ENCODE data around the gene PPFIA2.

PPFIA2 gene

DNA sequence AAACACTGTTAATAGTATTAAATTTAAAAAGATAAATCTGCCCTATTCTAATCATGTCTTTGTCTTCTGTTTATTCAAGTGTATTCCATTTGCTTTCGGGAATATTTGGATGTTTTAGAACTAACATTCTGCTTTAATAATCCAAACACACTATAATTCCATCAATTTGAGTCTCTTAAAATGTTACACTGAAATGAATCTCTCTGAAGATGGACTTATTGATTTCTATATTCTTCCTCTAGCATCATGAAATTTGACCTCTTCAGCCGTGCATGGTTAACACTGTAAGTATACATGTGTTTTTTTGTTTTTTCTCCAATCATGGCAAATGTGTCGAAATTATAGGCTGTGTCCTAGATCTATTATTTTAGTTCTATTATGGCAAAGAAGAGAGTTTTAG is 342.1 kb downstream of the PPFIA2 start:
- DNase-seq: no peak

DNA sequence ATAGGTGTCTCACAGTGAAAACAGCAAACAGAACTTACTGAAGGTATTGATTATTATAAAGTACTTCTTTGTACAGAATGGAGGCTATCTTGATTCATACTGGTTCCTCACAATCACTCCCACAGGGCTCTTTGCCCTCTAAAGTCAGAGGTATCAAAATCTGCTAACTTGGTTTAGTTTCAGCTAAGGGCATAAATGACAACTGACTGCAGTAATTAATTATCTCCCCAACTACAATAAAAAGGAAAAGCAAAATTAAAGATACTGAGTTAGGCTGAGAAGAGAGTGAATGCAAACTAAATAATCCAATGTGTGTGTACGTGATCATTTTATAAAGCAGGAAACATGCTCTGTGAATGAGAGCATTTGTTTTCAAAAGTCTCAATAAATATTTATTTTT is 342.6 kb downstream of the PPFIA2 start:
- DNase-seq: no peak

DNA sequence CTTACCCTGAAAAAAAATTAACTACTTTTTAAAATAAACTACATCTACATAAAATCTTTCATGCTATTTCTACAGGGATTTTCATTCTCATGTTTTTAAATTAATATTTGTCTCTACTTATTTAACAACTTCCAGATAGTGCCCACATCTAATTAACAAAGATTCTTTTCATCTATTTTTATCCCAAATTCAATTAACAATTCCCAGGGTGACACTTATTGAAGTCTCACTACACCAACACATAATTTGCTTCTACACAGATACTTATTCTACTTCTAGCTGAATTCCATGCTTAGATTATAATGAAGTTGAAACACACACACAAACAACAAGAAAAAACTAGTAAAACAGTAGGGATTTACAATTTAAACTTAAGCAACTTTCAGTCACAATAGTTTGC is 344.7 kb downstream of the PPFIA2 start:
- DNase-seq: no peak

DNA sequence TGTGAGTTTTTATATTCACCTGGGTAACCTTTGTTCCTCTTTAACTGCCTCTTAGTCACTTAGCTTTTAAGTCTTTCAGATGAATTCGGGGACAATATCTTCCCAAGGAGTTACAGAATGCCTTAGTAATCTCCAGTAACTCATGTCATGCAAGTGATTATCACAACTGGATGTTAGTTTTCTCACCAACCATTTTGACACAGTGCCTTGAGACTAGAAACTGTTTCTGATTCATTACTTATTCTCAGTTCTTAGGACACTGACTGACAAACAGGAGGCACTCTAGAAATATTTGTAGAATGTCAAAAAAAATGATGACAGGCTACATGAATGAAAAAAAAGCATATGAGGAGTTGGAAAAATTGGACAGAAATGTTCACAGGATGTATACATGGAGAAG is 346.2 kb downstream of the PPFIA2 start:
- no peak for DNase-seq

DNA sequence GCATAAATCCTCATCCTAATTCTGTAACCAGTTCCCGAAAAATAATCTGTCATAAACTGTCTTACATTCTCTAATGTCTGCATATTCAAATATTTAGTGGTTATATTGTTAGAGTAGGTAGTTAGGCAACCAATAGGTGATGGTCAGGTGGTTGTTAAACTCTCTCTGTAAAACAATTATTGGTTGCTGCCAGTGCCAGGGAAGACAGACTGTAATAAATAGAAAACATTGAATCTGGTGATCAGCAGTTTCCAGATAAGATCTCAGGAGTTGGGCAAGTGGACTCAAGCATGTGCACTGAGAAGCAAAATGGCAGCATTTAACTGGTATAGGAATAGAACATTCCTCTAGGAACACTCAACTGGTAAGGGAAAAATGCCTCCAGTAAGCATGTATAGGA is 355.8 kb downstream of the PPFIA2 start:
- no peak for DNase-seq

DNA sequence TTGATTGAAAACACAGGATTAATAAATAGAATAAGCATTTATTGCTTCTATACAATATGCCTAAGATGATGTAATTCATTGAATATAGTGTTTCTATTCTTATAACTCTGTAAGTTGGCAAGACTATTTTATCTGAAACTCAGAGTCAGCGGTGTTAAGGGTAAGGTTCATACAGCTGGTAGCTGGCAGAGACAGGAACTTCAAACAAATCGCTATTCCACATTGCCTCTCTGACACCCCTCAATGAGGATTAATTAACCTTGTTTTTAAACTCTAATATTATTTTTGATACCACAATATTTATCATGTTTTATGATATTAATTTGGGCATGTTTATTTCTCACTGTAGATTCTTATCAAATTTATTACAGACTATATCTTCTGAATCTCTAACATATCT is 357.9 kb downstream of the PPFIA2 start:
- no peak for DNase-seq

DNA sequence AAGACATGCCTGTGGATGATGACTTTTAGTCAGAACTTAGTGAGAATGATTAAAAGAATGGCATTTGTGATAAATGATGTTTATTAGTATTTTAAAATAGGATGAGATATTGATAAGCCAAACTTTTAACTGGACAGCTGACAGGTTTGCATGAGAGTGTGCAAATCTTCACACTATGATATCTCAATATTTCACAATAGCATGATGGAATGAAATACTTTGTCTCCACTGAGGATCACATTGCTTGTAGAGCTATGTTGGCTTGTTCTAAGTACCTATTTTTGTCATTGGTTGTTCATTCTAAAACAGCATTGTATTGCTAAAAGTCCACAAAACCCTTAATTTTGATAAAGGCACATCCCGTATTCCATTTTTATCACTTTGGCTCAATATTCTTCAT is 359.1 kb downstream of the PPFIA2 start:
- DNase-seq: no peak

DNA sequence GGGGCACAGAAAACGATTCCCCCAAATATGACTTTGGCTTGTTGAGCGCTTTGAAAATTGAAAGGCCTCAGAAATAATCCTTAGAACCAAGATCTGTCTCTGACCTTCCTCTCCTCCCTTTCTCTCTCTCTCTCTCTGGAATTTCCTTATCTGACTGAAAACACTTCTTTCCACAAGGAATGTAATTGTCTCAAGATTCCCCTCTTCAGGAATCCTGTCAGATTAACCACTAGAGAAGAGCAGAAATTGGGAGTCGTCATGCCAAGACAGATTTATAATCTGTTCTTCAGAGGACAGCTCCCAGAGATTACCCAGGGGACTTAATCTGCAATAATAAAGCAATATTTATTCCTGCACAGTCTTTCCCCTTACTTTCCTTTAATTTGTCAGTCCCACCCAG is 363.7 kb downstream of the PPFIA2 start:
- no peak for DNase-seq

DNA sequence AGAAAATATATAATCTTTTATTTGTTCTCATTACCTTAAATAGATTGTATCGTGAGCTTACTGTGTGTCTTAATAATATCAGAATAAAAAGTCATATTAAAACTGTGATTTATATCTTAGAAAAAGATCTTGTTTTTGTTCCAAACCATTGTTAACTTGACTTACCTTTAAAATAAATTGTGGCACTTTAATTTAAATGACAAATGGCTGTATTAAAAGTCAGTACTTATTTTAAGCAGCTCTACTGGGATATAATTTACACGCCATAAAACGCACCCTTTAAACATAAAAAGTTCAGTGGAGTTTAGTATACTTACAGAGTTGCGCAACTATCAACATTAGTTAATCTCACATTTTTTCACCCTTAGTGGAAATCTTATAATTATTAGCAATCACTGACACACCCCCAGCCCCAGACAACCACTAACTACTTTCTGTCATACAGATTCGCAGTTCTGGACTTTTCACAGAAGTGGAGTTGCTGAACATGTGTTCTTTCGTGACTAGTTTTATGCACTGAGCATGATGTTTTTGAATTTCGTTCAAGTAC is 369.5 kb downstream of the PPFIA2 start:
- no peak for DNase-seq

DNA sequence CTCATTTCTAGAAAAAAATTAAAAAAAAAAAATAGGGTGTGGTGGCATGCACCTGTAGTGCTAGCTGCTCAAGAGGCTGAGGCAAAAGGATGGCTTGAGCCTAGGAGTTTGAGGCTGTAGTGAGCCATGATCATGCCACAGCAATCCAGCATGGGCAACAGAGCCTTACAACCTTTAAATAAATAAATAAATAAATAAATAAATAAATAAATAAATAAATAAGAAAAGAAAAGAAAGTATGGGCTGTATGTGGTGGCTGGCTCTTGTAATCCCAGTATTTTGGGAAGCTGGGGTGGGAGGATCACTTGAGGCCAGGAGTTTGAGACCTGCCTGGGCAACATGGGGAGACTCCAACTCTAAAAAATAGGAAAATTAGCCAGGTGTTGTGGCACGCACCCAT is 373.0 kb downstream of the PPFIA2 start:
- no peak for DNase-seq

DNA sequence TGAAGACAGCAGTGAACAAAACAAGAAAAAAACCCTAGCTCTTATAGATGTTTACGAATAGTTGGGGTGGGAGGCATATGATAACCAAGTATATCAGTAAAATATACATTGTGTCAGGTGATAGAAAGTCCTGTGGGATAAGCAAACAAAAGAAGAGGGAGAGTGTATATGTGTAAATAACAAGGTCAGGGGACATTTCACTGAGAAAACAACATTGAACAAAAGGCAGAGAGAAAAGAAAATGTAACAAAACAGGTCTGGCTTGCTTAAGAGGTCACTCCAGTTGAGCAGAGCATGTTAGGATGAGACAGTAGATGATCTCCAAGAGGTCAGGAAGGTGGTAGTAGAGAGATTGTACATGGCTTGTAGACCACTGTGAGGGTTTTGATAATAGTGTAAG is 377.2 kb downstream of the PPFIA2 start:
- no peak for DNase-seq

DNA sequence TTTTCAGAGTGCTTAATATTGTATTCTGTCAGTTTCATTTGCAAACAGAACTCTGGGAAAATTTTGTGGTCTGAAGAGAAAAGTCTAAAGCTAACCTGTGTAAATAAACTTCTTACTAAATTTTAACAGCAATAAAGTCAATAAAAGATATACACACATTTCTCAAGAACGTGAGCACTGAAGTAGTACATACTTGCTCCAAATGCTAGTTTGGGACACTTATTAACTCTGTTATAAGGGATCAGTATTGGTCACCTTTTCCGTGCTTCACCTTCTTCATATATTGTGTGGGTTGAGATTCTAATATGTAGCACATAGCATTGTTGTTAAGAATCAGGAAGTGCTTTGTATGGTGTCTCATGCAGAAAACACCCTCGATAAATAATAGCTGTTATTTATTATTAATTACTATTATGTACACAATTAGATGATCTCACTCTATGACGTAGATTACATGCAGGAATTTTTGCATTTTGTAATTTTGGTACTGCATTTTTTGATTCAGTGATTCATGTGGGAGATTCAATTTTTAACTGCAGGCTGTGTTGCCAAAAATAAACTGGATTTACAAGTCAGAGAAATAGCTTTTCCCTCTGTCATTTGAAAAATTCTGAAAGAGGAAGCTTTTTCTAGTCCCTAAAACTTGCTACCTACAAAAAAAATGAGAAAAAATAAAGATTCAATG is 380.4 kb downstream of the PPFIA2 start:
- DNase-seq: no peak

DNA sequence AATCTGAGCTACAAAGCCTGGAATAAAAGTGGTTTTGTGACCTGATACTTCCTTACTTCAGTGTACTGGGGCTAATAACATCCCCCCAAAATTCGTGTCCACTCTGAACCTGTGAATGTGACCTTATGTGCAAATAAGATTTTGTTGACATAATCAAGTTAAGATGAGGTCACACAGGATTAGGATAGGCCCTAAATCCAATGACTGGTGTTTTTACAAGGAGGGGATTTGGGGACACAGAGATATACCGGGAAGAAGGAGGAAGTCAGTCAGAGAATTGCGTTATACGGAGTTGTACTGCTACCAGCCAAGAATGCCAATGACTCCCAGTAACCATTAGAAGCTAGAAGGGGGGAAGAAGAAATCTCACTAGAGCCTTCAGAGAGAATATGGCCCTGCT is 381.4 kb downstream of the PPFIA2 start:
- DNase-seq: no peak

DNA sequence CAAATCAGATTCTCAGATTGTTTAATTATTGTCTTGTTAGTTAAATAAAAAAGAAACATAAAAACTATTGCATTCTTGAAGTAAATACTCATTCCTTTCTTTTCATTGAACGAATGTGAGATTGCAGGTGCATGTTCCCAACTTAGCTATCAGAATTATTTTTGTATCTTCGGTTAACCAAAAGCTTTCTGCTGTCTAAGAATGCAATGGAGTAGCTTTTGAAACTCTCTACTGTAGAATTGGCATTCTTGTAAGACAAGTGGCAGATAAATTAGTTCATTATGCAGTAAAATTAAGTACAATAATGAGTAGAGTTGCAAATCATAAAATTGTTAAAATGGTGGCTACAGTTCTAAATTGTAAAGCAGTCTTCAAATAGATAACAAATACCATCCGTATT is 383.2 kb downstream of the PPFIA2 start:
- no peak for DNase-seq

DNA sequence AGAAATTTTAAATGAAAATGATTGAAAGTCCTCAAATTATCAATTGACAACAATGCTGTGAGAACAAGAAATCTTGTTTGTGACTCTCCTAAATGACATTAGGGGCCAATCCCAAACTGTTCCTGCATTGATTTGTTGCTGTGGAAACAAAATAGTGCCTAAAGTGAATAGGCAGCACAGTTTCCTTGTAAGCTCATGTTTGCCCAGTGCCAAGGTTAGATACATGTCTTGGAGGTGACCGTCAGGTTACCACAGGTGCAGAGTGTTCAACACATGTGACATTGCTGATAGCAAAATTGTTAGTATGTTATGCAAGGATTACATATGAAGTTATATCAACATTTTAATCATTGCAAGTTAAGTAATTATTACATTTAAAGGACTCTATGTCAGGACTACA is 388.7 kb downstream of the PPFIA2 start:
- no peak for DNase-seq

DNA sequence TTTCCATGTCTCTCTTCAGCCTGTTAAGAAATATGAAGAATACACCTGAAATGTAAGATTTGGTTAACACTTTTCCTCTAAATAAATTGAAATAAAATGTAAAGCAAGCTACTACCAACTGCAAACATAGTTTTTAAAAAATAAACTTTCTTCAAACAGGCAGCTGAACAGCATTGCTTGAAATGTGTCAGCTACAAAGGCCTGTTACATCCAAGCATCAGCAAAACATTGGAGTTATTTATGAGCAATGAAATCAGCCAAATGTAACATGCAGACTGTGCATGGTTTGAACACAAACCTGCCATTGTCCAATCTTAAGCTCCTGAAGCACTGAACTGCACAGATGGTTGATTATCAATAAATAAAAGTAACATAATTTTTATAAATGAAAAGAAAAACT is 390.0 kb downstream of the PPFIA2 start:
- no peak for DNase-seq

DNA sequence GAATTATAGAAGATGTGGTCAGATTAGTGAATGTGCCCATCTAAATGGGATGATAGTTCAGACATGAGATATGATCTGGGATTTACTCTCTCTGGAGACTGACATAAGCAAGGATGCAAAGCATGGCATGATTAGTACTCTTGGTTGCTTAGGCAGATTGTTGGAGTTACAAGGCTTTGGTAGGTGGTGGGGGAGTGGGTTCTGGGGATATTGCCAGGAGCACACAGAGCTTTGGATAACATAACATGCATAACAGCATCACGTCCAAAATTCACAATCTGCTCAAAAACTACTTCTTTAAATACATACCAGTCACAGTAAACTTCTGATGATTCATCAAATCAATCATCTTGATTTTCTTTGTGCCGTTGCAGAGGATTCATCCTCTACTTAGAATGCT is 393.9 kb downstream of the PPFIA2 start:
- DNase-seq: no peak

DNA sequence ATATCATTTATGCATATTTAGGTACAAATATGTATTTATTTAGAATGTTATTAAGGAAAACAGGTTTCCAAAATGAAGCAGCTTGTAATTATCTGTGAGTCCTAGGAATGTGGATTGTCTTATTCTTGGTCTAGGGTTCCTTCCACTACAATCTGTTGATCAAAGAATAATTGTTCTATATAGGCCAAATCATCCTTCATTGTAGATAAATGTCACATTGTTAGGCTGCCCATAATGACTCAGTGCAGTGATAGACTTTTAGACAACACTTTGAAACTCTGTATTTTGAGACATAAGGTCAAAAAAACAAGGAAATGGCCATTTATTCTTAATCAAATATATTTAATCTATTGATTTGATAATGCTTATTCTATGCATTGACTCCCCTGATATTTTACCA is 398.2 kb downstream of the PPFIA2 start:
- no peak for DNase-seq

DNA sequence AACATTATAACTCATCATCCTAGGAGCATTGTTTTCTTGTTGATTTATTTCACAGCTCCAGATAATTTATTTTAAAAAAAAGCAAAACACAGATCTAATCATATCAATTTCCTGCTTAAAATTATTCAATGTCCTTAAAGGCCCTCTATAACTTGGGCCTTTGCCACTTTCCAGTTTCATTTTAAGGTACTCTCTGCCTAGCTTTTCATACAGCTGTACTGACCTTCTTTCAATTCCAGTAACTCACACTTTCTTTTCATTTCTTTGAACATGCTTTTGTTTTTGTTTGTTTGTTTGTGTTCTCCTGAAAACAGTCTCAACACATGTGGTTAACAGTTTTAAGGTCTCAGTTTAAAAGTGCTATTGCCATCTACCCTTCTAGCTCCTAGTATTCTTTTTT is 399.4 kb downstream of the PPFIA2 start:
- DNase-seq: no peak

DNA sequence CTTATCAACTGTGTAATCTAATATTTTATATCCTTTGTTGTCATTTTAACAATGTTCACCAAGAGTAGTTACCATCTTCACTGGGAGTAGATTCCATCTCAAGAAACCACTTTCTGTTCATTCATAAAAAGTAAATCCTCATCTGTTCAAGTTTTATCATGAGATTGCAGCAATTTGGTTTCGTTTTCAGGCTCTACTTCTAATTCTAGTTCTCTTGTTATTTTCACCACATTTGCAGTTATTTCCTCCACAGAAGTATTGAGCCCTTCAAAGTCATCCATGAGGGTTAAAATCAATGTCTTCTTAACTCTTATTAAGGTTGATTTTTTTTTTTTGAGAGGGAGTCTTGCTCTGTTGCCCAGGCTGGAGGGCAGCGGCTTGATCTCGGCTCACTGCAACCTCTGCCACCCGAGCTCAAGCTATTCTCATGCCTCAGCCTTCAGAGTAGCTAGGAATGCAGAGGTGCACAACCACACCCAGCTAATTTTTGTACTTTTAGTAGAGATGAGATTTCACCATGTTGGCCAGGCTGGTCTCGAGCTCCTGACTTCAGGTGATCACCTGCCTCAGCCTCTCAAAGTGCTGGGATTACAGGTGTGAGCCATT is 404.7 kb downstream of the PPFIA2 start:
- no peak for DNase-seq

DNA sequence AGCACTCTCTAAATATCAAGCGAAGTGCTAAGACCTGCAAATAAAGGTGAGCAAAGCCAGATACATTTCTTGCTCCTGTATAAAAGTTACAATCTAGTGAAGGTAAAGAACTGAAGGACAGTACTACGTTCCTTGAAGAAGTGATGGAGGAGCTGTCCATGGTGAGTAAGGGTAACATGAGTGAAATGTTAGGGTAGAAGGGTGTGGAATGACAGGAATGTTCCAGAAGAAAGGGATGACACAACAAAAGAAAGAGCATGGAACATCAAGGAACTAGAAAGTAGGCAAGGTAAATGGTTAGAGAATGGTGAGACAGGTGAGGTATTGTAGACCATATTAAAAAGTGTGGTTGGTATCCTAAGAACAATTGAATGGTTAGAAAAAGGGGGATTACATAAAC is 408.8 kb downstream of the PPFIA2 start:
- DNase-seq: no peak

DNA sequence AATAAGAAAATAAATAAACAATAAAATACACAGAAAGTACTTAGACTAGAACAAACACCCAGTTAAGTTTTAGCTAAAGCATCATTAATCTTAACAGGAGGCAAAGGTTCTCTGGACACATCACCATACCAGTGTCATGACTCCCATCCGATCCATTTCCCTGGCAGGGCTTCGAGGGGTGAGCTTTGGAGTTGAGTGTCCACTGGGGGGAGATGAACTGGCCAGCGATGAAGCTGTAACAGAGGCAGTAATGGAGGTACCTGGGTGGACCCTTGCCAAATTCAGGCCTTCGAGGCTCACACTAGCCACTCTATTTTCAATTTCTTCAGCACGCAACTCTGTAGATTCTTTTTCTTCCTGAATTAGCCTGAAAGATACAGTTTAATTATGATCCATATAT is 411.7 kb downstream of the PPFIA2 start:
- DNase-seq: no peak

DNA sequence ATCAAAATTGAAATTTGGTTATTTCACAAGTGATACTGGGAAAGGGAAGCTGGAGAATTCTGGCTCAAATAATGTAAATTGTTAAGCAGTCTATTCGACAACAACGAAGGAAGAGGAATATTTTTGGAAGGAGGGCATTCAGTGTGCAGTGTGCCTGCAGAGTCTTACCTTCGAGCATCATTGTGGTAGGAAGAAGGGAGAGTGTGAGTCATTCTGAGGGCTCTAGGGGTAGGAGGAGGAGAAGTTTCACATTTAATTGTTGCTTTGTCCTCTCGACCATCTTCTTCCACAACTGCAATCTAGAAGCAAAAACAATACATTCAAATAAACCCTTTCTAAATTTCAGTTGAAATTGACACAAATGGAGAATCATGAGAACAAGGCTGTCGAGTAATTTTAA is 418.2 kb downstream of the PPFIA2 start:
- no peak for DNase-seq

DNA sequence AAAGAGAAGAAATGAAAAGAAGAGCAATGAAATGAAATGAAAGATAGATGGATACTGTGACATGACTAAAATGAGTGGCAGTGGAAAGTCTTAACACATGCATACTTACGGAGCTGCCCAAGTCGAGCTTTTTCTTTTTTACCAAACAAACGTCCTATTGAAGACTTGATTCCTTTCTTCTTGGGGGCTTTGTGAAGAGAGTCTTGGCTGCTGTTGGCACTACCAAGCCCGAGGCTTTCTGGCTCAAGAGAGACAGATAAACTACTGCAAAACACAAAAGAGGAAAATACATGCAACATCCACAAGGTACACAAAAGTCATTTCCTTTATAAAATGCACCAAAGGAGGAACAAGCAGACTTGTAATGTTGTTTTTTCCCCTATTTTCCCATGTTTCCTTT is 420.1 kb downstream of the PPFIA2 start:
- DNase-seq: no peak

DNA sequence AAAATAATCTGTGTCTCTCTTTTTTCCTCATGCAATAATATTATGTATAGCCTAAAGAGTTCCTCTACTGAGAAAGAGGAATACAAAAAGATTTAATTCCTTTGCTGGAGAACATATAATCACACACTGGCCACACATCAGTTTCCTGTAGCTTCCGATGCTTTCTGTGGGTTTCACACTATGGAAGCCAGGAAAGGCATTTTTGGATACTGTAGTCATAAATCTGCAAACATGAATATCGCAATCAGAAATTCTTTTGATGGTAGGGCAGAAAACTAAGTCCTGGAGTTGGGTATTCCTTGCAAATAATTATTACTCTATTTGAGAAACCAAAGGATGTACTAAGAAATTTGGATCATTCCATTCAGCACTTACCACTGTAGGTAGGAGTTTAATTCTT is 421.3 kb downstream of the PPFIA2 start:
- DNase-seq: no peak

All from activated CD4-positive, alpha-beta T cell treated with anti-CD3 and anti-CD28 coated beads, Interleukin-2, amount 50 U/mL, for 16 hours (primary cell).